ENCODE measurements around the gene TMEM50A. TPM values are rescaled to one million over a fixed set of nuclear protein-coding genes. Genes with fewer than 3 reads are reported as not detected.
"Not testable (repeated sequence)": the region's sequence is repeated elsewhere in the genome, so short reads cannot be mapped to it uniquely, and the experiment has no call there.

The TMEM50A gene
- total and polyA plus RNA-seq, 9 of the 15 experiments (the other 6 are each of a cell fraction or from before 2014, with no cell fraction given): 43.7 to 195 (median 137) TPM

GRCh38 chr1:25371757-25372156 is 33.6 kb downstream of the TMEM50A start:
- H3K4me2 ChIP-seq (ENCODE audit: insufficient read depth, low read length); H3K4me3 ChIP-seq; H3K27ac ChIP-seq (ENCODE audit: extremely low read depth, low read depth, low read length); H3K9me1 ChIP-seq (ENCODE audit: control insufficient read depth, insufficient read depth, low read length); FAIRE-seq; H2AFZ ChIP-seq (ENCODE audit: low read depth, low read length); CTCF ChIA-PET (ENCODE audit: low intra/inter-chr PET ratio); BruUV-seq (replicated peaks); H3K9ac ChIP-seq (ENCODE audit: insufficient read depth in 1 of 2, low read depth in 2 of 2, low read length in 2 of 2); ATAC-seq; POLR2A ChIA-PET; H3K9me3 ChIP-seq (replicated peaks; ENCODE audit: control insufficient read depth, insufficient read depth, low read depth, low read length); in situ Hi-C loops (cut with MboI); H4K20me1 ChIP-seq (replicated peaks; ENCODE audit: control insufficient read depth, insufficient read depth, low read length); DNase-seq (ENCODE audit: extremely low read depth in 1 of 4, low spot score in 3 of 4); H3K36me3 ChIP-seq (ENCODE audit: control insufficient read depth, insufficient read depth, low read length); intact Hi-C loops (cut with micrococcal nuclease); H3K79me2 ChIP-seq (ENCODE audit: control insufficient read depth, insufficient read depth, low read length); H3K27me3 ChIP-seq (ENCODE audit: control insufficient read depth in 2 of 2, insufficient read depth in 2 of 2, low read length in 2 of 2): not testable (repeated sequence)
- peaks cover 14 to 16% of the 10 kb centered on the region in 2 experiments for H3K4me1 ChIP-seq (replicated peaks in 1 of 2; ENCODE audit: control insufficient read depth in 2 of 2, insufficient read depth in 2 of 2, low read length in 2 of 2)
- WGBS (ENCODE audit: insufficient coverage, low coverage, missing lambda C conversion rate): 64% methylated on average over 7 of the region's 7 CpGs

- H2AFZ ChIP-seq (ENCODE audit: low read depth, low read length); H3K79me2 ChIP-seq (ENCODE audit: control insufficient read depth, insufficient read depth, low read length); H3K4me1 ChIP-seq (replicated peaks in 1 of 2; ENCODE audit: control insufficient read depth in 2 of 2, insufficient read depth in 2 of 2, low read length in 2 of 2); ATAC-seq; H3K36me3 ChIP-seq (ENCODE audit: control insufficient read depth, insufficient read depth, low read length); H4K20me1 ChIP-seq (replicated peaks; ENCODE audit: control insufficient read depth, insufficient read depth, low read length); intact Hi-C loops (cut with micrococcal nuclease); in situ Hi-C loops (cut with MboI); H3K9me1 ChIP-seq (ENCODE audit: control insufficient read depth, insufficient read depth, low read length); H3K4me2 ChIP-seq (ENCODE audit: insufficient read depth, low read length); FAIRE-seq; H3K4me3 ChIP-seq; H3K27ac ChIP-seq (ENCODE audit: extremely low read depth, low read depth, low read length); H3K9ac ChIP-seq (ENCODE audit: insufficient read depth in 1 of 2, low read depth in 2 of 2, low read length in 2 of 2); CTCF ChIA-PET (ENCODE audit: low intra/inter-chr PET ratio); DNase-seq (ENCODE audit: extremely low read depth in 1 of 4, low spot score in 3 of 4); H3K27me3 ChIP-seq (ENCODE audit: control insufficient read depth in 2 of 2, insufficient read depth in 2 of 2, low read length in 2 of 2); H3K9me3 ChIP-seq (replicated peaks; ENCODE audit: control insufficient read depth, insufficient read depth, low read depth, low read length); BruUV-seq (replicated peaks): not testable (repeated sequence)
- 41% methylated on average over 3 of the region's 3 CpGs for WGBS (ENCODE audit: insufficient coverage, low coverage, missing lambda C conversion rate)
- TF ChIP-seq C11orf30 (IDR thresholded peaks at IDR 0.05; ENCODE audit: low read depth) (peak; percentile 52), ZNF316 (IDR thresholded peaks at IDR 0.05) (peak; percentile 59)
- POLR2A ChIA-PET: interaction anchor here (0.6 kb wide), 1 partner anchor 104 kb away, joined by 4 read pairs; no protein-coding TSS in a partner anchor
Measured at GRCh38 chr1:25378367-25378766, 40.2 kb downstream of the TMEM50A start.

GRCh38 chr1:25382543-25382942 is 44.4 kb downstream of the TMEM50A start:
- H3K36me3 ChIP-seq (ENCODE audit: control insufficient read depth, insufficient read depth, low read length); H3K9ac ChIP-seq (ENCODE audit: insufficient read depth in 1 of 2, low read depth in 2 of 2, low read length in 2 of 2); DNase-seq (ENCODE audit: extremely low read depth in 1 of 4, low spot score in 3 of 4); FAIRE-seq; H3K9me1 ChIP-seq (ENCODE audit: control insufficient read depth, insufficient read depth, low read length); CTCF ChIA-PET (ENCODE audit: low intra/inter-chr PET ratio); H3K4me3 ChIP-seq; in situ Hi-C loops (cut with MboI); intact Hi-C loops (cut with micrococcal nuclease); H3K4me1 ChIP-seq (replicated peaks in 1 of 2; ENCODE audit: control insufficient read depth in 2 of 2, insufficient read depth in 2 of 2, low read length in 2 of 2); H2AFZ ChIP-seq (ENCODE audit: low read depth, low read length); ATAC-seq; H3K27me3 ChIP-seq (ENCODE audit: control insufficient read depth in 2 of 2, insufficient read depth in 2 of 2, low read length in 2 of 2); H3K9me3 ChIP-seq (replicated peaks; ENCODE audit: control insufficient read depth, insufficient read depth, low read depth, low read length); H3K27ac ChIP-seq (ENCODE audit: extremely low read depth, low read depth, low read length); H3K4me2 ChIP-seq (ENCODE audit: insufficient read depth, low read length); BruUV-seq (replicated peaks); H4K20me1 ChIP-seq (replicated peaks; ENCODE audit: control insufficient read depth, insufficient read depth, low read length); H3K79me2 ChIP-seq (ENCODE audit: control insufficient read depth, insufficient read depth, low read length); POLR2A ChIA-PET: not testable (repeated sequence)
- WGBS (ENCODE audit: insufficient coverage, low coverage, missing lambda C conversion rate): 42% methylated on average over 1 of the region's 1 CpG

GRCh38 chr1:25383090-25383489 is 45.0 kb downstream of the TMEM50A start:
- H3K9me1 ChIP-seq (ENCODE audit: control insufficient read depth, insufficient read depth, low read length); H2AFZ ChIP-seq (ENCODE audit: low read depth, low read length); in situ Hi-C loops (cut with MboI); H3K27me3 ChIP-seq (ENCODE audit: control insufficient read depth in 2 of 2, insufficient read depth in 2 of 2, low read length in 2 of 2); CTCF ChIA-PET (ENCODE audit: low intra/inter-chr PET ratio); ATAC-seq; FAIRE-seq; H4K20me1 ChIP-seq (replicated peaks; ENCODE audit: control insufficient read depth, insufficient read depth, low read length); H3K27ac ChIP-seq (ENCODE audit: extremely low read depth, low read depth, low read length); H3K9me3 ChIP-seq (replicated peaks; ENCODE audit: control insufficient read depth, insufficient read depth, low read depth, low read length); POLR2A ChIA-PET; DNase-seq (ENCODE audit: extremely low read depth in 1 of 4, low spot score in 3 of 4); H3K36me3 ChIP-seq (ENCODE audit: control insufficient read depth, insufficient read depth, low read length); H3K4me3 ChIP-seq; BruUV-seq (replicated peaks); H3K79me2 ChIP-seq (ENCODE audit: control insufficient read depth, insufficient read depth, low read length); H3K9ac ChIP-seq (ENCODE audit: insufficient read depth in 1 of 2, low read depth in 2 of 2, low read length in 2 of 2); intact Hi-C loops (cut with micrococcal nuclease); H3K4me2 ChIP-seq (ENCODE audit: insufficient read depth, low read length); H3K4me1 ChIP-seq (replicated peaks in 1 of 2; ENCODE audit: control insufficient read depth in 2 of 2, insufficient read depth in 2 of 2, low read length in 2 of 2): not testable (repeated sequence)
- WGBS (ENCODE audit: insufficient coverage, low coverage, missing lambda C conversion rate): 59% methylated on average over 1 of the region's 1 CpG
